WTC11 (cell line): ENCODE results near the gene CLN6. TPM values are rescaled to one million over a fixed set of nuclear protein-coding genes. Genes with fewer than 3 reads are reported as not detected.
"Not testable (repeated sequence)": the region's sequence is repeated elsewhere in the genome, so short reads cannot be mapped to it uniquely, and the experiment has no call there.

Experiments
- ATAC-seq: fragments of 200-7000 bp; cut with Tn5 transposase; 2 replicates; pipeline ENCODE4 v1.10.0; 2021; ENCODE audit warnings: mild to moderate bottlenecking, moderate library complexity
- CTCF ChIA-PET: fragments of 300-600 bp; sonication (Branson Sonifier 250); formaldehyde crosslinking; loops from one replicate; lab custom pipeline; 2021; ENCODE audit warnings: antibody characterized with exemption; lab: Charles Lee
- POLR2A ChIA-PET: fragments of 350-600 bp; sonication (Branson Sonifier 250); formaldehyde crosslinking; loops from one replicate; lab custom pipeline; 2021; ENCODE audit warnings: antibody characterized with exemption; lab: Charles Lee
- DNase-seq: peaks from one replicate; pipeline ENCODE4 v3.0.0; 2021; ENCODE audit warnings: low spot score
- H3K27ac Mint-ChIP-seq: 2 replicates; pipeline ENCODE4 v1.8.0; 2021; ENCODE audit warnings: mixed read lengths
- H3K27me3 Mint-ChIP-seq: 2 replicates; pipeline ENCODE4 v1.8.0; 2021; ENCODE audit warnings: low read depth, mild to moderate bottlenecking, moderate library complexity, mixed read lengths
- H3K36me3 Mint-ChIP-seq: 2 replicates; pipeline ENCODE4 v1.8.0; 2021; ENCODE audit warnings: mixed read lengths
- H3K4me1 Mint-ChIP-seq: 2 replicates; pipeline ENCODE4 v1.8.0; 2022; ENCODE audit warnings: mixed read lengths
- H3K4me3 Mint-ChIP-seq: 2 replicates; pipeline ENCODE4 v1.8.0; 2021; ENCODE audit warnings: mild to moderate bottlenecking, moderate library complexity, mixed read lengths
- H3K9me3 Mint-ChIP-seq: 2 replicates; pipeline ENCODE4 v1.8.0; 2021; ENCODE audit warnings: mixed read lengths
- CDX4 ChIP-seq: fragments of 250-450 bp; sonication (Bioruptor Pico); IDR thresholded peaks from 2 replicates; pipeline ENCODE4 v1.9.0; 2021; ENCODE audit warnings: moderate library complexity, mild to moderate bottlenecking, inconsistent platforms, borderline replicate concordance
- CTCF ChIP-seq: fragments of 200-600 bp; IDR thresholded peaks from 2 replicates; pipeline ENCODE4 v1.8.0; 2022; ENCODE audit warnings: antibody characterized with exemption
- ELF4 ChIP-seq: sonication (generic); formaldehyde crosslinking; IDR thresholded peaks from 2 replicates; pipeline ENCODE4 v1.8.1; 2022; ENCODE audit warnings: low read depth, mild to moderate bottlenecking, moderate library complexity, missing genetic modification reagents
- FOXP4 ChIP-seq: sonication (generic); formaldehyde crosslinking; IDR thresholded peaks from 2 replicates; pipeline ENCODE4 v1.8.0; 2022; ENCODE audit warnings: mild to moderate bottlenecking, missing genetic modification reagents
- HMGA2 ChIP-seq: fragments of 250-450 bp; sonication (Bioruptor Pico); IDR thresholded peaks from 2 replicates; pipeline ENCODE4 v1.4.0; 2021; ENCODE audit warnings: mild to moderate bottlenecking, moderate library complexity
- MLX ChIP-seq: sonication (generic); formaldehyde crosslinking; IDR thresholded peaks from 2 replicates; pipeline ENCODE4 v1.8.1; 2023; ENCODE audit warnings: mild to moderate bottlenecking, missing genetic modification reagents, moderate library complexity
- NFE2L1 ChIP-seq: sonication (generic); formaldehyde crosslinking; IDR thresholded peaks from 2 replicates; pipeline ENCODE4 v1.8.1; 2023; ENCODE audit warnings: missing genetic modification reagents
- PRRX2 ChIP-seq: fragments of 250-450 bp; sonication (Bioruptor Pico); IDR thresholded peaks from 2 replicates; pipeline ENCODE4 v1.8.0; 2021; ENCODE audit warnings: mild to moderate bottlenecking
- SOX15 ChIP-seq: fragments of 250-450 bp; sonication (Bioruptor Pico); IDR thresholded peaks from 2 replicates; pipeline ENCODE4 v1.9.0; 2021; ENCODE audit warnings: mild to moderate bottlenecking
- TEAD1 ChIP-seq: sonication (generic); formaldehyde crosslinking; IDR thresholded peaks from 2 replicates; pipeline ENCODE4 v1.8.0; 2022; ENCODE audit warnings: mild to moderate bottlenecking, missing genetic modification reagents
- TP53 ChIP-seq: sonication (generic); formaldehyde crosslinking; IDR thresholded peaks from 2 replicates; pipeline ENCODE4 v1.8.1; 2023; ENCODE audit warnings: mild to moderate bottlenecking, missing genetic modification reagents
- ZBTB21 ChIP-seq: sonication (generic); formaldehyde crosslinking; IDR thresholded peaks from 2 replicates; pipeline ENCODE4 v1.8.1; 2023; ENCODE audit warnings: mild to moderate bottlenecking, missing genetic modification reagents, borderline replicate concordance
- ZBTB43 ChIP-seq: sonication (generic); formaldehyde crosslinking; IDR thresholded peaks from 2 replicates; pipeline ENCODE4 v1.8.1; 2023; ENCODE audit warnings: mild to moderate bottlenecking, missing genetic modification reagents
- ZNF317 ChIP-seq: sonication (generic); formaldehyde crosslinking; IDR thresholded peaks from 2 replicates; pipeline ENCODE4 v1.8.1; 2023; ENCODE audit warnings: low read depth, mild to moderate bottlenecking, moderate library complexity, missing genetic modification reagents, borderline replicate concordance
- ZNF423 ChIP-seq: fragments of 250-450 bp; sonication (Bioruptor Pico); IDR thresholded peaks from 2 replicates; pipeline ENCODE4 v2.1.2; 2022; ENCODE audit warnings: mild to moderate bottlenecking, moderate library complexity
- total RNA-seq: library from RNA; stranded (reverse); gene quantifications from 3 replicates; pipeline ENCODE4 v1.2.3, GENCODE V29; 2021
- TF ChIP-seq, protein P1 (sequence below): sonication (generic); formaldehyde crosslinking; IDR thresholded peaks from 2 replicates; pipeline ENCODE4 v1.8.0; 2023; ENCODE audit warnings: mild to moderate bottlenecking, missing genetic modification reagents
- TF ChIP-seq, protein P2 (sequence below): sonication (generic); formaldehyde crosslinking; conservative IDR thresholded peaks from 2 replicates; pipeline ENCODE4 v1.8.1; 2022; ENCODE audit warnings: mild to moderate bottlenecking, missing genetic modification reagents

CLN6 gene
- total RNA-seq, 1 experiment from 2014 or later = 50.2 TPM

- TF ChIP-seq, protein P1, sequence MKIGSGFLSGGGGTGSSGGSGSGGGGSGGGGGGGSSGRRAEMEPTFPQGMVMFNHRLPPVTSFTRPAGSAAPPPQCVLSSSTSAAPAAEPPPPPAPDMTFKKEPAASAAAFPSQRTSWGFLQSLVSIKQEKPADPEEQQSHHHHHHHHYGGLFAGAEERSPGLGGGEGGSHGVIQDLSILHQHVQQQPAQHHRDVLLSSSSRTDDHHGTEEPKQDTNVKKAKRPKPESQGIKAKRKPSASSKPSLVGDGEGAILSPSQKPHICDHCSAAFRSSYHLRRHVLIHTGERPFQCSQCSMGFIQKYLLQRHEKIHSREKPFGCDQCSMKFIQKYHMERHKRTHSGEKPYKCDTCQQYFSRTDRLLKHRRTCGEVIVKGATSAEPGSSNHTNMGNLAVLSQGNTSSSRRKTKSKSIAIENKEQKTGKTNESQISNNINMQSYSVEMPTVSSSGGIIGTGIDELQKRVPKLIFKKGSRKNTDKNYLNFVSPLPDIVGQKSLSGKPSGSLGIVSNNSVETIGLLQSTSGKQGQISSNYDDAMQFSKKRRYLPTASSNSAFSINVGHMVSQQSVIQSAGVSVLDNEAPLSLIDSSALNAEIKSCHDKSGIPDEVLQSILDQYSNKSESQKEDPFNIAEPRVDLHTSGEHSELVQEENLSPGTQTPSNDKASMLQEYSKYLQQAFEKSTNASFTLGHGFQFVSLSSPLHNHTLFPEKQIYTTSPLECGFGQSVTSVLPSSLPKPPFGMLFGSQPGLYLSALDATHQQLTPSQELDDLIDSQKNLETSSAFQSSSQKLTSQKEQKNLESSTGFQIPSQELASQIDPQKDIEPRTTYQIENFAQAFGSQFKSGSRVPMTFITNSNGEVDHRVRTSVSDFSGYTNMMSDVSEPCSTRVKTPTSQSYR = no peak
- TF ChIP-seq ELF4 (CRISPR knock-in tag) (no peak), ZNF423 (no peak), FOXP4 (CRISPR knock-in tag) (no peak), ZNF317 (no peak), ZBTB43 (CRISPR knock-in tag) (no peak), TP53 (no peak), CDX4 (CRISPR knock-in tag) (no peak), NFE2L1 (CRISPR knock-in tag) (no peak), MLX (CRISPR knock-in tag) (no peak), SOX15 (no peak), TEAD1 (CRISPR knock-in tag) (no peak), PRRX2 (CRISPR knock-in tag) (no peak), HMGA2 (no peak), ZBTB21 (no peak), CTCF (no peak)
- TF ChIP-seq, protein P2, sequence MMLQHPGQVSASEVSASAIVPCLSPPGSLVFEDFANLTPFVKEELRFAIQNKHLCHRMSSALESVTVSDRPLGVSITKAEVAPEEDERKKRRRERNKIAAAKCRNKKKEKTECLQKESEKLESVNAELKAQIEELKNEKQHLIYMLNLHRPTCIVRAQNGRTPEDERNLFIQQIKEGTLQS (CRISPR knock-in tag) = no peak
- Mint-ChIP-seq H3K4me1 (no peaks in the 10 kb centered on the region), H3K27ac (no peak overlapping the region), H3K4me3 (no peak overlapping the region), H3K36me3 (peaks cover 19% of the 10 kb centered on the region), H3K9me3 (0 out of 2 replicates have a peak, but pooled peaks cover 4% of the 10 kb centered on the region), H3K27me3 (no peaks in the 10 kb centered on the region)
- DNase-seq (no peak), ATAC-seq (no peak)
- ChIA-PET POLR2A (interaction anchor here (0.5 kb wide), 1 partner anchor 115 kb away, joined by 3 read pairs; no protein-coding TSS in a partner anchor), CTCF (no interaction called here)
Measured at GRCh38 chr15:68173119-68173518, 56.4 kb downstream of the CLN6 start.

GRCh38 chr15:68172037-68172436 lies 57.5 kb downstream of the CLN6 start:
- ATAC-seq, H3K9me3 Mint-ChIP-seq, CTCF ChIA-PET, H3K4me1 Mint-ChIP-seq, DNase-seq, H3K27ac Mint-ChIP-seq, H3K27me3 Mint-ChIP-seq, H3K4me3 Mint-ChIP-seq, POLR2A ChIA-PET: not testable (repeated sequence)
- peaks cover 11% of the 10 kb centered on the region for H3K36me3 Mint-ChIP-seq
